ENCODE measurements around the gene HSPA12A. TPM values are rescaled to one million over a fixed set of nuclear protein-coding genes. Genes with fewer than 3 reads are reported as not detected.

The HSPA12A gene
- 4.0 and 4.7 TPM in 2 replicates for total RNA-seq

GRCh38 chr10:116742367-116743265, at the start of gene HSPA12A:
Gene HSPA12A, minus strand, starts transcription at chr10:116742566. Its CDS starts 97 bp downstream, at chr10:116742469.

Other genes starting within 250 kb of the HSPA12A start
- not detected in 2 replicates for gene PNLIP, start 196.6 kb downstream of the HSPA12A start, total RNA-seq
- not detected in 2 replicates for gene PNLIPRP1, start 151.6 kb downstream of the HSPA12A start, total RNA-seq
- gene PNLIPRP2, start 121.6 kb downstream of the HSPA12A start, total RNA-seq, result not detected in 2 replicates
- gene ENO4, start 106.9 kb upstream of the HSPA12A start, total RNA-seq, result under 0.01 and 0.17 TPM in 2 replicates